Mesodermal cell (in vitro differentiated cells): ENCODE results near the gene FMO2.
A peak's percentile ranks its signal among the peaks of the same experiment; 100 is the strongest.

ENCODE experiments used
- H3K27ac ChIP-seq: 2 replicates; pipeline ENCODE4 v1.7.0; 2013; ENCODE audit warnings: mild to moderate bottlenecking, low read depth, low read length, moderate library complexity; ENCODE audit not compliant: severe bottlenecking
- H3K36me3 ChIP-seq: 2 replicates; pipeline ENCODE4 v1.7.1; 2013; ENCODE audit warnings: mild to moderate bottlenecking, low read length, moderate library complexity; ENCODE audit not compliant: control insufficient read depth, insufficient read depth
- H3K4me1 ChIP-seq: one replicate; pipeline ENCODE4 v1.7.1; 2013; ENCODE audit warnings: mild to moderate bottlenecking, low read length; ENCODE audit not compliant: insufficient read depth, control insufficient read depth, poor library complexity, severe bottlenecking
- H3K4me3 ChIP-seq: 2 replicates; pipeline ENCODE4 v1.7.0; 2013; ENCODE audit warnings: low read length, control low read depth, mild to moderate bottlenecking; ENCODE audit not compliant: insufficient read depth, poor library complexity, severe bottlenecking; ENCODE audit errors: extremely low read depth
- H3K9me3 ChIP-seq: 2 replicates; pipeline ENCODE4 v1.7.1; 2013; ENCODE audit warnings: mild to moderate bottlenecking, low read length, moderate library complexity; ENCODE audit not compliant: control insufficient read depth
- WGBS, 2 experiments: methylation state at CpG; one replicate each; pipeline ENCODE4 v1.1.5; 2013; ENCODE audit warnings: missing lambda C conversion rate in 2 of 2; ENCODE audit not compliant: insufficient coverage in 2 of 2; 5-methylcytosine and 5-hydroxymethylcytosine counted together

The FMO2 gene

DNA sequence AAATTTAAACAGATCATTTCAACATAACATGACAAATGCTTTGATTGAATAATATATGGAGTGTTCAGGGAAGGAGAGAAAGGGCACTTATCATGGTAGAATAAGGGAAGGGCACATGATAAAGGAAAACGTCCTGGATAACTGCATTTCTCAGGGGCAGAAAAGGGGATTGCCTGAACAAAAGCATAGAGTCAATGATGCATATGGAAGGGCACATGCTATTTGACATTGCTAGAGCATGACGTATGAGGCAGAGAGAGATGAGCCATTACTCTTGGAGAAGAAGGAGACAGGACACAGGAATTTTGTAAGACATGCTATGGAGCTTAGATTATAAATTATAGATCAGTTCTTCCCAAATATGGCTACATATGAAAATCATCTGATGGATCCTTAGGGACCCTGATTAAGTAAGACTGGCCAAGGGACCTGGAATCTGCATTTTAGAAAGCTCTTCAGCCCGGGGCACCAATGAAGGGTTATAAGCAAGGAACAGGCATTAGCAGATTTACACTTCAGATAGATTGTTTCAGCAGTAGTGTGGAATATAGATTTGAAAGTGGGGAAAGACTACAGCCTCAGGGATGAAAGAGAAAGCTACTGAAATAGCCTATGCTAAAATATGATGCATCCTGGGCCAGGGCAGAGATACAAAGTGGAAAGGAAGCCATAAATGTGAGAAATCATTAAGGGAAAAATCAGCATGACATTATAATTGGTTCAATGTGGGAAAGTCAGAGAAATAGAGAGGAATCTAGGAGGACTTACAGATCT is 21.3 kb downstream of the FMO2 start:
- Histone ChIP-seq H3K27ac (no peak overlapping the region), H3K4me3 (no peak overlapping the region), H3K36me3 (no peaks in the 10 kb centered on the region), H3K9me3 (no peaks in the 10 kb centered on the region), H3K4me1 (no peaks in the 10 kb centered on the region)
- WGBS, 2 experiments = 66 to 79% methylated on average over 2 to 3 of the region's 3 CpGs

DNA sequence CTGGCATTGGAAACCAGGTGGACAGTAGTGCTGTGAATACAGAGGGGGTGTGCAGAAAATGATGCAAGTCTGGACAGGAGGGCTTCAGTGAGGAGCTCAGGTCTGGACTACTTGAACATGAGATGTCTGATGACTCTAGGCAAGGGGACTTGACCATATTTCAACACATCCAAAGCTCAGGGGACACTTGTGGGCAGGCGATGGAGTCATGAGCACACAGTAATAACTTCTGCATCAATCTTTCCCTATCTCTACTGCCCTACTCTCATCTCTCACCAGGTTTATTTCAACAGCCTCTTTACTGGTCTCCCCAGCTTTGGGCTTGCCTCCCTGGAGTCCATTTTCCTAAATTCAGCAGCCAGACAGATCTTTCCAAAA is 21.9 kb downstream of the FMO2 start:
- 77 to 92% methylated on average over 1 of the region's 1 CpG for WGBS, 2 experiments
- Histone ChIP-seq H3K4me3 (no peak overlapping the region), H3K36me3 (no peaks in the 10 kb centered on the region), H3K27ac (no peak overlapping the region), H3K9me3 (no peaks in the 10 kb centered on the region), H3K4me1 (no peaks in the 10 kb centered on the region)

DNA sequence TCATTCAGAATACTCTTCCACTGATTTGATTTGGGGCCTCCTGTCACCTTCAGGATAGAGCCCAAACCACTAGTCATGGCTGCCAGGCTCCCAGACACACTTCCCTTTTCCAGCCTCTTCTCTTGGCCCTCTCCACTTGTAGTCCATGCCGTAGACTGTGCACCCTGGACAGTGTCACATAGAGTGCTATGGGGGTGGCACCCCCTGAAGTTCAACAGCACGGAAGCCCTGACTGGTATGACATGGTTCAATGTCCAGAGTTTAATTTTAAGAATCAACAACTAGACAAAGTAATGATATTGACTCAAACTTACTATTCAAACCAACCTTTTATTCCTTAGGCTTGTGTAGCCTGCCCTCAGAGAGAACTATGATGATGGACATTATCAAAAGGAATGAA is 22.3 kb downstream of the FMO2 start:
- Histone ChIP-seq H3K36me3 (no peaks in the 10 kb centered on the region), H3K4me3 (no peak overlapping the region), H3K4me1 (no peaks in the 10 kb centered on the region), H3K27ac (no peak overlapping the region), H3K9me3 (no peaks in the 10 kb centered on the region)
- WGBS, 2 experiments = 100% methylated on average over 1 of the region's 2 CpGs

DNA sequence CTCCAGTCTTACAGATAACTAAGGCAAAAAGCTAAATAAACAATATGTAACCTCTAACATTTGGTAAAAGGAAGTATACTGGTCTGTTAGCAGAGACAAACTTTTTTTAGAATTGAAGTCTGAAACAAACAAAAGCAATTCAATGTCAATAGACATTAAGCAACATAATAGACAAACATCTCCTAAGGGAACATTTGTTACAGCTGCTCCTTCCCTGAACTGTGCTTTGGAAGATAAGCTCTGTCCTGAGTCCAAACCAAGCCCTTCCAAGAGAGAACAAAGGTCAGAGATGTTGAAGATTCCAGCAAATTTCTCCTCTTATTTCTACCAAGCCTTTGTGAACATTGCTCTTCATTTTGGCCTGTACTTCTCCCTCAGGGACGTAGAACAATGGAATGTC is 25.3 kb downstream of the FMO2 start:
- H3K4me1 ChIP-seq = no peaks in the 10 kb centered on the region
- no peak overlapping the region for H3K27ac ChIP-seq
- no peaks in the 10 kb centered on the region for H3K36me3 ChIP-seq
- no peak overlapping the region for H3K4me3 ChIP-seq
- WGBS, 2 experiments = no CpG with 5 or more reads among the region's 1 CpG
- H3K9me3 ChIP-seq = no peaks in the 10 kb centered on the region

DNA sequence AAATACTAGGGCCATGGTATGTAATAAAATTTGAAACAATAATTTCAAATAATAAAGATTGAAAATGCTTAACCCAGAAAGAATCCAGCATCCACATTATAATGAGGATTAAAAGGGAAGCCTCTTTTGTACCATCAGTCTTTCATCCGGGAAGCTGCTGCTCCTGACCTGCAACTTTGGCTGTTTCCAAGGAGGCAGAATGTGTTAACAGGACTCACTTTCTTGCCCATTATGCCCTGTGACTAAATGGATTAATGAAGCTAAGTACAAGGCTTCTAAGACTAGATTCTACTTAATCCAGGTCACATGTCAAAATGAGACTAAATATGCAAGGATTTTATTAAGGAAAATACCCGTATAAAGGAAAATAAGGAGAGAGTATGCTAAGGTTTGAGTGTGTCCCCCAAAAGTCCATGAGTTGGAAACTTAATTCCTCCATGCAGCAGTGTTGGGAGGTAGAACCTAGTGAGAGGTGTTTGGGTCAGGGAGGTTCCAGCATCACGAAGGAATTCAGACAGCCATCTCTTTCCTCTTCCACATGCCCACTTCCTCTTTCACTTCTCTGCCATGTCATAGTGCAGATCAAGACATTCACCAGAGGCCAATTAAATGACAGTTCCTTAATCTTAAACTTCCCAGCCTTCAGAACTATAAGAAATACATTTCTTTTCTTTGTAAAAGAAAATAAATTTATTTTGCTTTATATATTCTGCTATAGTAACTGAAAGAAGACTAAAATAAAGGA is 27.7 kb downstream of the FMO2 start:
- no peaks in the 10 kb centered on the region for H3K9me3 ChIP-seq
- no peak overlapping the region for H3K27ac ChIP-seq
- H3K36me3 ChIP-seq = no peaks in the 10 kb centered on the region
- WGBS, 2 experiments = 90 to 96% methylated on average over 2 of the region's 3 CpGs
- no peak overlapping the region for H3K4me3 ChIP-seq
- H3K4me1 ChIP-seq = no peaks in the 10 kb centered on the region

DNA sequence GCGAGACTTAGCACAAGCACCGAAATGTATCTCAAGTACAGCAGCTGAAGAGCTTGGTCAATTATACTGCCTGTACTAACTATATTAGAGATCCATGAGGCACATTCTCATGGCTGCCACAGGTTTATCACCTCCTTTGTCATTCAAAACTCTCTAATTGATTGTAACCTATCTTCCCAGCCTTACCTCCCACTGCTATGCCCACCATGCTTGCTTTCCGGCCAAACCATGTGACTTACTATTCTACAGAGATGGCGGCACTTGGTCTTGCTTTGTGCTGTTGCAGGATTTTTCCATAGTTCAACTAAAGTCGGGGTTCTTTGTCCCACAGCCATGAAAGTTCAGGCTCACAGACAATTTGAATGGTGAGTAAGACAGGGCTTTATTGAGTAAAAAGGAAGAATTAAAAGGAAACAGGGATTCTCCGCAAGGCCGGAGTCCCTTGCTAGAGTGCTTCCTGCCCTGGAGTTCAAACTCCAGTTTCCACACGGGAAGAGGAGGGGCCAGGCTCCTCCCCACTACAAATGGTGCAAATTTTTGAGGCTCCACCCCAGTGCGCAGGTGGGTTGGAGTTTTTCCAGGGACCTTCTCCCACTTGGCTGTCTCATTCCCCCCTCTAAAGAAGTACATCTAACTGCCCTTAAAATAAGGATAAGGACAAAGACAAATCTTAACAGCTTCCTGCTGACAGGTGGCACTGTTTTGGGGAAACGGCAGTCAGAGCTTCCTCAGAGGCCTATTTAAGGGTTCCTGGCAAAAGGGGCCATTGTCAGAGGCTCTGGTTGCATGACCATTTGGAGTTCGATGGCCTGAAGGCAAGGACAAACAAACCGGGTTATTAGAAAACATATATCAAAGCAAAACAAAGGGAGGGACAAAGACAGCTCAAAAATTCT is 28.7 kb downstream of the FMO2 start:
- WGBS, 2 experiments = 86 to 92% methylated on average over 7 to 8 of the region's 12 CpGs
- no peaks in the 10 kb centered on the region for H3K9me3 ChIP-seq
- no peaks in the 10 kb centered on the region for H3K36me3 ChIP-seq
- no peaks in the 10 kb centered on the region for H3K4me1 ChIP-seq
- no peak overlapping the region for H3K27ac ChIP-seq
- no peak overlapping the region for H3K4me3 ChIP-seq

DNA sequence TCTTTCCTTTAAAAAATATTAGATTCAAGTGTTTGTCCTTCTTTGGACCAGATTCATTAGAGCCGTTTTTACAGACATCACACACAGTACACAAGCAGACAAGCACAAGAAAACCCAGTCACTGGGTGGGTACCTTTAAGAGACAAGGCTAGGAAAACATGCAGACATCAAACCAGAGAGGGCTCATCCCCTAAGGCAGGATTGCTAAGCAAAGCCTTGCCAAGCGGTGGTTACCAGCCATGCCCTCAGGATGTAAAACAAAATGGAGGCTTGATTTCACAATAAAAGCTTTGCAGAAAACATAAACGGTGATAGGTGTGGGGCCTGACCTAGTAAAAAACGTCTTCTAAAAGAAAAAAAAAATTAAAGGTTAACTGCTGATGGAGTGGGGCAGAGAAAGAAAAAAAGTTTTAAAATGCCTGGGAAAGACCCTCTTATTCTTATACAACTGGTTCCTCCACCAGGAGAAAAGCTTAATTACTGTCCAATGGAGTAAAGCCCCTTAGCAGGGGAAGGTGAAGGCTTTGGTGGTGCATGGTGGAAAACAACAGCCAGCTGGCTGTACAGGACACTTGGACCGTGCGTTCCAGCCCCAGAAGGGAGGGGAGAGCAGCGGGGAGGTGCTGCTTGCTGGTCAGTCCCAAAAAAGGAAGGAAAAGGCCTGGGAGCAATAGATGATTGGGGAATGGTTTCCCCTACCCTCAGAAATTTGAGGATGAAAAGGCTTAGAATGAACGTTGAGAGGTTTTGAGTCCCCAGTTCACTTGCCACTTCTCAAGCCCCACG is 32.8 kb downstream of the FMO2 start:
- 92 to 95% methylated on average over 6 to 8 of the region's 9 CpGs for WGBS, 2 experiments
- Histone ChIP-seq H3K9me3 (no peaks in the 10 kb centered on the region), H3K36me3 (no peaks in the 10 kb centered on the region), H3K27ac (no peak overlapping the region), H3K4me3 (no peak overlapping the region), H3K4me1 (peaks cover 18% of the 10 kb centered on the region)

DNA sequence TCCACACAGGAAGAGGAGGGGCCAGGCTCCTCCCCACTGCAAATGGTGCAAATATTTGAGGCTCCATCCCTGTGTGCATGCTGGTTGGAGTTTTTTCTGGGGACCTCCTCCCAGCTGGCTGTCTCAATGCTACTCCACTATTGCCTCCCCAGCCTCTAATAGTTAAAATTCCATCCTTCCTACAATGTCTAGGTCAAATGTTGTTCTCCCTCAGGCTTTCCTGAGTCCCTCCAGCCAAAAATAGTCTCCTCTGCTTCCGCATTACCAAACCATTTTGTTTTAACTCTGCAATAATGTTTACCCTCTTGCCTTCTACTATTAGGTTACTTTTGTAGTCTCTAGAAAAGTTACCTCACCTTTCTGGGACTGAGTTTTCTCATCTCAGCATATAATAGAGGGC is 33.6 kb downstream of the FMO2 start:
- Histone ChIP-seq H3K27ac (no peak overlapping the region), H3K4me1 (peaks cover 18% of the 10 kb centered on the region), H3K4me3 (no peak overlapping the region), H3K36me3 (no peaks in the 10 kb centered on the region), H3K9me3 (no peaks in the 10 kb centered on the region)
- WGBS, 2 experiments = no CpG with 5 or more reads among the region's 1 CpG

DNA sequence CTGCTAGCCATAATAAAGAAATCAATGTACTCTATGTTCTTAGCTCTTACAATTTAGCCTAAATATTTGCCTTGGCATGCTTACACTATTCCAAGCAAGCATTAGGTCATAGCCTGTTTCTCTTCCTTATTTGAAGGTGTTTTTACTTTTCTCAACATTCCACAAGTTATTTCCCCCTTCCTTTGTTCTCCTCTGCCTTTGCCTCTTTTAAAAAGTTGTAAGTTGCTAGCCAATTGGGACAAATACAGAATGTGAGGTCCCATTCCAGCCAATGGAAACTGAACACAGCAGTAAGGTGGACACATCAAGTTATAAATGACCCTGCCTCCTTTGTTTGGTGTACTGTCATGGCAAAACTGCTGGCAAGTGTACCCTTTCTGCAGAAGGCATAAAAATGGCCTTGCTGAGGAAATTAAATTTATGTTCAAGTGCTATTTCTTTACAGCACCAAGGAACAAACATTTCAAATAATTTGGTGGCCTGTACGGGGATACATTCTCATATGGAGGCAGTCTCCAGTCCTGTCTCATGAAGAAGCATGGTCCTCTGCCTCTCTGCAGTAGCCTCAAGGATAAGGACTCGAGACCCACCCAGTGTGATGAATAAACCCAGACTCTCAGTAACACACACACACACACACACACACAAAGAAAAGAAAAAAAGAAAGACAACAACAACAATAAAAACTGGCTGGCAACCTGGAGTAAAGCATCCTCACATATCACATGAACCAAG is 34.4 kb downstream of the FMO2 start:
- no peak overlapping the region for H3K4me3 ChIP-seq
- H3K27ac ChIP-seq = peak overlapping the region; percentile 86
- H3K36me3 ChIP-seq = no peaks in the 10 kb centered on the region
- 29 to 31% methylated on average over 1 to 2 of the region's 2 CpGs for WGBS, 2 experiments
- H3K9me3 ChIP-seq = peaks cover 4% of the 10 kb centered on the region
- H3K4me1 ChIP-seq = peaks cover 18% of the 10 kb centered on the region

DNA sequence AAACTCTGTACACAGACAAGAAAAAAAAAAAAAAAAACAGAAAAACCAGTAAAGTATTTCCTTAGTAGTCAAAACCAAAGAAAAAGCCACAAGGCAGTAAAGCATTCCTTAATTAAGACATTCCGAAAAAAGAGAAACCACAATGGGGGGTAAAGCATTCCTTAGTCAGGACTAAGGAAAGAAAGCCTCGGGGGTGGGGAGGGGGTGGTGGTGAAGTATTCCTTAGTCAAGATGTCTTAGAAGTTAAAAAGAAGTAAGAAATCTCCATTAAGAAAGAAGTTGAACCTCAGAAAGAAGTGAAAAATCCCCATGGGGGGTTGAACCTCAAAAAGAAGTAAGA is 35.0 kb downstream of the FMO2 start:
- H3K36me3 ChIP-seq = no peaks in the 10 kb centered on the region
- peak overlapping the region; percentile 86 for H3K27ac ChIP-seq
- peaks cover 18% of the 10 kb centered on the region for H3K4me1 ChIP-seq
- 0% methylated on average over 1 of the region's 2 CpGs for WGBS, 2 experiments
- H3K4me3 ChIP-seq = peak overlapping the region; percentile 28
- H3K9me3 ChIP-seq = peaks cover 7% of the 10 kb centered on the region
